Retinal pigment epithelial cell (primary cell): ENCODE data around the gene TTR.

Experiments
- DNase-seq: peaks from one replicate; pipeline ENCODE4 v3.0.0-alpha.2; 2010; ENCODE audit warnings: low read depth
- H3K4me3 ChIP-seq: 2 replicates; pipeline ENCODE4 v1.5.1; 2011; ENCODE audit warnings: mild to moderate bottlenecking, low read length, control low read depth, moderate library complexity
- TF ChIP-seq, protein P1 (sequence below): conservative IDR thresholded peaks from 2 replicates; pipeline ENCODE4 v1.5.1; 2011; ENCODE audit warnings: low read depth, low read length, control low read depth, inconsistent platforms

Gene TTR

DNA sequence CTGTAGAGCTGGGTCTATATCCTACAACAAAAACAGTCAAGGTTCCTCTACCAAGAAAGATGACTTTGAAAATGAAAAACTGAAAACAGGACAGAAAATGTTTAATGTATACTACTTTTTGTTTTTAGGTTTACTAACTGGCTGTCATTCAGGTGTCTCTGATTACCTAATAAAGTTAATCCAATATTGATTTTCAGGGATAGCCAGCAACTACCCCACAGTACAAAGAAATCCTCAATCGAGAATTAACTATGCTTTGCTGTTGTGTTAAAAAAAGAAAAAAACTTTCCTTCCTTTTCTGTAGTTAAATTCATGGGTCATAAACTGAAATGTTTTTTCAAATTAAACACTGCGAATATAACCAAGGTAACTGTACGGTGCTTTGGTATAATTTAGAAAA lies 45.8 kb downstream of the TTR start:
- TF ChIP-seq, protein P1, sequence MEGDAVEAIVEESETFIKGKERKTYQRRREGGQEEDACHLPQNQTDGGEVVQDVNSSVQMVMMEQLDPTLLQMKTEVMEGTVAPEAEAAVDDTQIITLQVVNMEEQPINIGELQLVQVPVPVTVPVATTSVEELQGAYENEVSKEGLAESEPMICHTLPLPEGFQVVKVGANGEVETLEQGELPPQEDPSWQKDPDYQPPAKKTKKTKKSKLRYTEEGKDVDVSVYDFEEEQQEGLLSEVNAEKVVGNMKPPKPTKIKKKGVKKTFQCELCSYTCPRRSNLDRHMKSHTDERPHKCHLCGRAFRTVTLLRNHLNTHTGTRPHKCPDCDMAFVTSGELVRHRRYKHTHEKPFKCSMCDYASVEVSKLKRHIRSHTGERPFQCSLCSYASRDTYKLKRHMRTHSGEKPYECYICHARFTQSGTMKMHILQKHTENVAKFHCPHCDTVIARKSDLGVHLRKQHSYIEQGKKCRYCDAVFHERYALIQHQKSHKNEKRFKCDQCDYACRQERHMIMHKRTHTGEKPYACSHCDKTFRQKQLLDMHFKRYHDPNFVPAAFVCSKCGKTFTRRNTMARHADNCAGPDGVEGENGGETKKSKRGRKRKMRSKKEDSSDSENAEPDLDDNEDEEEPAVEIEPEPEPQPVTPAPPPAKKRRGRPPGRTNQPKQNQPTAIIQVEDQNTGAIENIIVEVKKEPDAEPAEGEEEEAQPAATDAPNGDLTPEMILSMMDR: no peak
- no peak for DNase-seq
- H3K4me3 ChIP-seq: no peak overlapping the region

DNA sequence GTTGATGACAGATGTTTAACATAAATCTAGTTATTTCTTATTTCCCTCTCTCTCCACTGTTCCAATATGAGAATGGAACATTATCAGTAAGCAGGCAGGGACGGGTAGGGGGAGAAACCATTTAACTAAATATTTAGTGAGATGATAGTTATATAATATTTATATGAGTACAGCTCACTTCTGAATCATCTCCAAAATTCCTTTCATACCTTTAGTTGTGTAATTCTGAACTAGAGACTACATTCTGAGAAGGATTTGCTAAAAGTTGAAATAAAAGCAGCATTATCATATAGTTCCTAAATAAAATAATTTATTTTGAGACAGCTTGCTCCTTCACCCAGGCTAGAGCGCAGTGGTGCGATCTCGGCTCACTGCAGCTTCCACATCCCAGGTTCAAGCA lies 51.3 kb downstream of the TTR start:
- no peak overlapping the region for H3K4me3 ChIP-seq
- no peak for DNase-seq
- TF ChIP-seq, protein P1: no peak

DNA sequence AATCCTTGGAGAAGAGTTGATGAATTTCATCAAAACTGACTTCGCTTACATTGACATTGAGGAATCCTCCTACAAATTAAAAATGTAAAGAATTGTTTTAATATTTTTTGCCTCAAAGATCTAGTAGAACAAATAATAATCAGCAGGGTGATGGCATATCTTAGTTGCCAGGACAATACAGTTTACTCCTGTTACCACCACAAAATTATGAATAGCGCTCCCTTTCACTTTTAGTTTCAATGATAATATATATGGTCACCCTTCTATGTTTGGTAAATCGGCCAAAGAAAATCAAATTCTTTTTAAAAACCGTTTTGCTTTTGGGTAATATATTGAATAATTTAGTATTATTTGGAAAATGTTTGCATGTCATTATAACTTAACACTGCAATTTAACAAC lies 53.7 kb downstream of the TTR start:
- TF ChIP-seq, protein P1: no peak
- no peak overlapping the region for H3K4me3 ChIP-seq
- no peak for DNase-seq

DNA sequence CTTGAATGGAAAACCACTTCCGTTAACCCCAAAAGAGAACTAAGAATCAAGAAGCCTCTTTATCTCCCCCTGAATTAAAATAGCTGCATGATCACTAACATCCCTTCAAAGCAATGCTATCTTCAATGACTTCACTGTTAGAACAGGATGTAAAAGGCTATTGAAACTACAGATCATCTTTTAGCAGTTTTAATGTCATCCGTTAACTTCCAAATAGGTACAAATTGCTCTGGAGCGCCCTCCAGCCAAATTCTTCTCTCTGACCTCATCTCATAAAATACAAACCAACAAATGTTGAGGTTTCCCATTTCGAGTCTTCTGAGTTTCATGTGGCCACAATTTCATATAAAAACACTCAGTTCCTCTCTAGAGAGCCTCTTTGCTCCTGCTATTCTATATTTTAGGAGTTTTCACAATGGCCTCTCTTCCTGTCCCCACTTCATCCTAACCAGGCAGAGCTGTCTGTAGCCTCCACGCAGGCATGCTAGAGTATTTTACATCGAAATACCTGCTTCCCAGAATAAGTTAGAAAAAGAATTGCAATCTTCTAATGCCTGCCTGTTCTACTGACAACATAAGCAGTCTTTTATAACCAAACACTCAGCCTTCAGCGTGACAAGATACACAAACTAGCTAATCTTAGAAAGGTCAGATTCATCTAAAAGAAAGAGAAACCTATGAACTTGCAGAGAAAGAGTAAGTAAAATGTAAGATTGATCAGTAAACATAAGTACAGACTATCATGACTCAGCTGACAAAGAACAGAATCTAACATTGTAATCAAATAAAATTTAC lies 54.9 kb downstream of the TTR start:
- TF ChIP-seq, protein P1: no peak
- no peak for DNase-seq

DNA sequence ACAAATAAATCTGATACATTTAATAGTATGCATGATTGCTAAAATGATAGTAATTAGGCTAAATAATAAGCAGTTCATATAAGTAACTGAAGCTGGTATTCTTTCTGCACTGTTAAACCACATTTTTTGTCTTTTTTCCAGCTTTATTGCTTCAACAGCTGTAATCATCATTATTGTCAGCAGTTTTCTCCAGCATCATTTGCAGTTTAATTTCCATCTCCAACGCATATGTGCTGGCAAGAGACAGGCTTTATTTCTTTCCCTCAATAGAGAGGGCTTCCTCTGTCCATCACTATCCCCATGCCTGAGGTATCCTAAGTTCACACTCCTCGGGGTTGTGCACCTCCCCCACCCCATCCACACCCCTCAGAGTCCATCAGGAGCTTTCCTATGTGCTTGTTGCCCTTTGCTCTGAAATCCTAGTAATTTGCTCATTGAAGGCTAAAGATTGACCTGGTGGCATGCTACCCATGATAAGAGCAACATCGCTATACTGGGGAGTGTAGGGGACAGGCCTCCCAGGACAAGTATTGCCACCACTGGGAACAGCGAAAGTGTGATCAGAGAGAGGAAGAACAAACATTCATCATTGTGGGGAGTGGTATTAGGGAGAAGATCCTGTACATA lies 55.6 kb downstream of the TTR start:
- no peak for DNase-seq
- no peak overlapping the region for H3K4me3 ChIP-seq
- TF ChIP-seq, protein P1: no peak

More for the DNA sequence above, 54.9 kb downstream of the TTR start:
- H3K4me3 ChIP-seq: no peak overlapping the region
